Measurements from ENCODE around the gene HOXA5. TPM values are rescaled to one million over a fixed set of nuclear protein-coding genes. Genes with fewer than 3 reads are reported as not detected.

Gene HOXA5
- total and polyA plus RNA-seq, 2 of the 8 experiments (the other 6 are each of a cell fraction or from before 2014, with no cell fraction given) = not detected

GRCh38 chr7:27188386-27189294 lies 45.2 kb upstream of the HOXA5 start:
- H2BK15ac ChIP-seq (ENCODE audit: low read length) = no peak overlapping the region
- H3K9me3 ChIP-seq (ENCODE audit: insufficient read depth in 2 of 2, low read depth in 1 of 2, low read length in 1 of 2) = peaks cover 0 to 3% of the 10 kb centered on the region in 2 experiments; a peak in 1 of 4 replicates
- DNase-seq (ENCODE audit: low read depth in 1 of 2, low spot score in 2 of 2) (peak in 1 of 2 experiments; percentile 70), FAIRE-seq (no peak)
- H3K4ac ChIP-seq (replicated peaks; ENCODE audit: insufficient read length, low read depth, low read length) = no peak overlapping the region
- CTCF ChIA-PET (ENCODE audit: partially characterized antibody) = interaction anchor here (0.7 to 9.1 kb wide), 10 partner anchors 9 to 958 kb away, joined by 3 to 64 read pairs (median 4); partner anchors contain the start of gene HOXA7
- H2AFZ ChIP-seq (ENCODE audit: low read length) = no peak overlapping the region
- peak overlapping the region; percentile 1; the same call in 1 of the 2 replicates for H4K8ac ChIP-seq (ENCODE audit: extremely low read depth, insufficient read depth, low read length)
- peaks cover 98 to 100% (median 99%) of the 10 kb centered on the region in 4 experiments for H3K27me3 ChIP-seq (replicated peaks in 1 of 4; ENCODE audit: control insufficient read depth in 3 of 4, extremely low read depth in 1 of 4, insufficient read depth in 3 of 4, low read length in 3 of 4)
- H3K18ac ChIP-seq (ENCODE audit: extremely low read depth, low read length) = no peak overlapping the region
- H3K36me3 ChIP-seq (ENCODE audit: control insufficient read depth in 2 of 4, insufficient read depth in 4 of 4, low read length in 3 of 4) = peaks cover 0 to 15% (median 0%) of the 10 kb centered on the region in 4 experiments; a peak in 1 of 8 replicates
- no peak overlapping the region for H3K14ac ChIP-seq (ENCODE audit: insufficient read length)
- POLR2A ChIA-PET (ENCODE audit: partially characterized antibody) = no interaction called here
- no peak overlapping the region for H2AK5ac ChIP-seq (ENCODE audit: low read depth, low read length)
- peak overlapping the region in 1 of 4 experiments; percentile 38; a peak in 2 of 8 replicates for H3K4me3 ChIP-seq (ENCODE audit: extremely low read depth in 1 of 4, insufficient read depth in 2 of 4, low read depth in 3 of 4, low read length in 4 of 4)
- no peak overlapping the region for H3K9ac ChIP-seq (replicated peaks in 1 of 4; ENCODE audit: extremely low read depth in 1 of 4, low read depth in 3 of 4, low read length in 3 of 4)
- H4K5ac ChIP-seq (ENCODE audit: insufficient read length, low read depth, low read length) = no peak overlapping the region
- no peak overlapping the region for H2BK120ac ChIP-seq (replicated peaks; ENCODE audit: low read depth, low read length)
- no peak overlapping the region for H3K27ac ChIP-seq (ENCODE audit: low read depth, low read length)
- H3K23ac ChIP-seq (ENCODE audit: insufficient read length) = no peak overlapping the region
- no peak overlapping the region for H3K56ac ChIP-seq (replicated peaks; ENCODE audit: insufficient read length, low read depth, low read length)
- 6% methylated on average over 47 of the region's 49 CpGs; no CpG with 5 or more reads in 1 of the 2 experiments for WGBS, 2 experiments (ENCODE audit: extremely low coverage in 1 of 2, insufficient coverage in 1 of 2, insufficient read length in 1 of 2, insufficient replicate concordance in 2 of 2, low coverage in 1 of 2, low lambda C conversion rate in 2 of 2, missing lambda C conversion rate in 1 of 2)
- peaks cover 0 to 27% (median 17%) of the 10 kb centered on the region in 4 experiments; a peak in 6 of 7 replicates for H3K4me1 ChIP-seq (replicated peaks in 1 of 4; ENCODE audit: control insufficient read depth in 3 of 4, insufficient read depth in 4 of 4, low read length in 3 of 4)
- no peak overlapping the region for H2BK5ac ChIP-seq (ENCODE audit: low read depth, low read length)
- H4K91ac ChIP-seq (replicated peaks; ENCODE audit: insufficient read length, low read length) = no peak overlapping the region
- peak overlapping the region; percentile 60; the same call in 1 of the 2 replicates for H2BK12ac ChIP-seq (ENCODE audit: low read depth, low read length)
- no peaks in the 10 kb centered on the region for H3K79me1 ChIP-seq (ENCODE audit: low read depth, low read length)
- peak overlapping the region; percentile 29 to 41 for H3K4me2 ChIP-seq (ENCODE audit: insufficient read depth in 1 of 2, low read depth in 2 of 2, low read length in 2 of 2)
- no peaks in the 10 kb centered on the region for H3K23me2 ChIP-seq (ENCODE audit: low read depth, low read length)
- peaks cover 33 to 59% of the 10 kb centered on the region in 2 experiments for H4K20me1 ChIP-seq (replicated peaks in 1 of 2; ENCODE audit: control insufficient read depth in 1 of 2, insufficient read depth in 2 of 2, low read length in 2 of 2)
- H2BK20ac ChIP-seq (ENCODE audit: low read length) = no peak overlapping the region
- H3K79me2 ChIP-seq (ENCODE audit: control insufficient read depth in 1 of 2, insufficient read depth in 2 of 2, low read length in 2 of 2) = no peaks in the 10 kb centered on the region
- TF ChIP-seq CTCF (IDR thresholded peaks at IDR 0.05; ENCODE audit: control extremely low read depth in 1 of 3, insufficient read depth in 1 of 3, low read depth in 1 of 3, low read length in 3 of 3) = no peak
- peak; percentile 51; the same call in 1 of the 2 replicates for TF ChIP-seq E2F6 (IDR thresholded peaks at IDR 0.05)
- peak; percentile 87 for TF ChIP-seq EZH2 (IDR thresholded peaks at IDR 0.05; ENCODE audit: low read depth, low read length, severe bottlenecking)
- peak; percentile 45; the same call in 1 of the 2 replicates for TF ChIP-seq MAX (IDR thresholded peaks at IDR 0.05)
- TF ChIP-seq PHF8 (conservative IDR thresholded peaks at IDR 0.05; ENCODE audit: low read depth, low read length) = no peak
- no peak for TF ChIP-seq SIN3A (conservative IDR thresholded peaks at IDR 0.05 in 1 of 2, IDR thresholded peaks at IDR 0.05 in 1 of 2; ENCODE audit: low read depth in 1 of 2, low read length in 2 of 2)
